H1 (cell line): ENCODE results near the gene SPAG16. TPM values are rescaled to one million over a fixed set of nuclear protein-coding genes. Genes with fewer than 3 reads are reported as not detected.

ENCODE experiments used
- CTCF ChIP-seq, 3 experiments: IDR thresholded peaks; 1 replicate in 2 of 3; 2 replicates in 1 of 3; pipeline versions ENCODE4 v1.5.1 to v1.6.1; 2011; ENCODE audit warnings: low read length in 3 of 3, mild to moderate bottlenecking in 3 of 3, inconsistent platforms in 2 of 3, low read depth in 1 of 3, moderate library complexity in 1 of 3; ENCODE audit not compliant: insufficient read depth in 1 of 3; ENCODE audit errors: control extremely low read depth in 1 of 3
- polyA plus RNA-seq, 7 experiments: library from polyadenylated mRNA; depleted of rRNA in 3 of 7; stranded (reverse) in 5 of 7; unstranded in 2 of 7; fragments of >200 nt in 5 of 7; fragments of 200-250 nt in 2 of 7; gene quantifications; 1 replicate in 5 of 7; 2 replicates in 1 of 7; 4 replicates in 1 of 7; pipeline versions ENCODE4 v1.2.1 to v1.2.3, GENCODE V29; 2011 to 2013; ENCODE audit warnings: missing spikeins in 2 of 7, mixed read lengths in 2 of 7
- total RNA-seq: library from RNA; stranded (reverse); fragmentation: NEBNext Ultra II Directional; extraction: Animal tissue kit (Norgen Biotek cat#: 25700); gene quantifications from 2 replicates; pipeline ENCODE4 v1.2.1, GENCODE V29; 2021

SPAG16 gene
- total and polyA plus RNA-seq, 2 of the 8 experiments (the other 6 are each of a cell fraction or from before 2014, with no cell fraction given): 6.0 to 14.9 TPM

GRCh38 chr2:213649176-213649575, 364.9 kb downstream of the SPAG16 start (continued):
- no peak for TF ChIP-seq CTCF (IDR thresholded peaks at IDR 0.05; ENCODE audit: control extremely low read depth in 1 of 3, insufficient read depth in 1 of 3, low read depth in 1 of 3, low read length in 3 of 3)
